ENCODE results near the gene HES1.

Gene HES1

DNA sequence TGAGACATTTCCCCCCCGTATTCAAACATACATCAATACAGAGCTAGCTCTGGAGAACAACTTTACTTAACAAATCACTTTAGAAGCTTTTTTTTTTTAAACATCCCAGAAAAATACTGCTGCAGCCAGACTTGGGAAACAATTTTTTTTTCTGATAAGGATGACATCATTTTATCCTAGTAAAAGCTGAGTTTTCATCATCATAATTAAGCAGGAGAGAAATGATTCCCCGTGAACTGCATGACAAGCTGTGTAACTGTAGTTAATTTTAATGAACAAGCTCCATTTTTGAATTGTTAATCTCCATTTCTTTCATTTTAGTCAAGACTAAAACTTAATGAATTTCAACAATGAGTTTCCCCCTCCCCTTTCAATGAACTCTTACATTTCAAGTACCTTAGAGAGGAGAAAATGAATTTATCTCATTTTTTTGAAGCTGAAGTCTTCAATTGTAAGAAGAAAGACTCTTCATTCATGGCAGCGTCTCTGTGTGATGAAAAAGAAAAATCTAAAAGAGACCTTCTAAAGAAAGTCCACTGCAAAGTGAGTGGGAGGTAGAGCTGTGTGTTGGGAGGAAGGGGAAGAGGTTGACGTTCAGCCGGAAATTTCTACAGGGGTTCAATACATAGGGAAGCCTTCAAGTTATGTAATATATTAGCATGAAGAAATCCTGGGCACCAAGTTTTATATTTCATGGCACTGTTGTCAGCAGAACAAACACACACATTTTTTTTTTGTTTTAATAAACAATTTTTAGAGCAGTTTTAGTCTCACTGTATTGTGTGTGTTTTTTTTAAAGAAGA is 31.7 kb downstream of the HES1 start:
- no peak for DNase-seq (ENCODE audit: low read depth)

DNA sequence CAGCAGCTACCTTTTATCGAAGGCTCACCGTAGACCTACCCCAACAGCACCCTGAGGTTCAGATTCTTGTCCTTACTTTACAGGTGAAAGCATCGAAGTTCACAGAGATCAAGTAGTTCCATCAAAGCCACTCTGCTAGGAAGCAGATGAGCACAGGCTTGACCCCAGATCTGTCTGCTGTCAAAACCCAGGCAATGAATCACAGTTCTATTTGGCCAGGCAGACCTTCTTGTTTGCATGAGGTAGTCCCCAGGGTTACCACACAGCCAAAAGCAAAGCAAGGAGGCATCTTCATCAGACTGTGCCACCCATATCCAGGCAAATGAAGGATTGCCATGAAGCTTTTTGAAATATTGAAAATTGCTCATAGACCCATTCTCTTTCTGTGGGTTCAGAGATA is 33.0 kb downstream of the HES1 start:
- DNase-seq (ENCODE audit: low read depth), result no peak

DNA sequence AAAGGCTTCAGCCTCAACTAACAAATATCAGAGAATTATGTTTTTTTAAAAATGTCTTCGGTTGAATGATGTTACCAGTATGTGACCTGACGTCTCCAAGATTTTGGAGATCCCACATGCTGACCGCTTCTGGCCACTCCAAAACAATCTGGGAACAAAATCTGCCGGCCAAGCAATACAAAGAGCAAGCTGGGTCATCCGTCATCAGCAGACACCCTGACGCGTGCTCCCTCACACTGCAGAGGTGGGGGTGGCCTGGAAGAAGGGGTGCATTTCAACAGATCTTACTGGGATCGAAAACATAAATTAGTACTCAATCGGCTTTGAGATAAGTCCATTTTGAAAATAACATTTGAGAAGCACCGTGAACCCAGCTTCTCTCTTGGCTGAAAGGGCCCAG is 33.6 kb downstream of the HES1 start:
- DNase-seq (ENCODE audit: low read depth), result no peak

DNA sequence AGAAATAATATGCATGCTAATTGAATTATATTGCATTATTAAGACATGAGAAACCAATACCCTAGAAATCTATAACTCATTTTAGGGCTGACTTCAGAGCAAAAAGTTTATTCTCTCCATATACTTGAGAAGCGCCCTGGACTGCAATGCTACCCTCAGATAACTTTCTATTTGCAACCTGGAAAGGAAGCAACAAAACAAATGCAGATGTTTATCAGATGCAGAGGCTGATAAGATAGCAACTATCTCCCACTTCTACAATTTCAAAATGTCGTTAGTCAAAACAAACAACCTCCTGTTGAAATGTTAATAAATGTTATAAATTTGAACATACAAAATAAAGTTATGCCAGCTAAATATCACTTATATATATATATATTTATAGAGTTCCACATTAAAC is 34.8 kb downstream of the HES1 start:
- no peak for DNase-seq (ENCODE audit: low read depth)

DNA sequence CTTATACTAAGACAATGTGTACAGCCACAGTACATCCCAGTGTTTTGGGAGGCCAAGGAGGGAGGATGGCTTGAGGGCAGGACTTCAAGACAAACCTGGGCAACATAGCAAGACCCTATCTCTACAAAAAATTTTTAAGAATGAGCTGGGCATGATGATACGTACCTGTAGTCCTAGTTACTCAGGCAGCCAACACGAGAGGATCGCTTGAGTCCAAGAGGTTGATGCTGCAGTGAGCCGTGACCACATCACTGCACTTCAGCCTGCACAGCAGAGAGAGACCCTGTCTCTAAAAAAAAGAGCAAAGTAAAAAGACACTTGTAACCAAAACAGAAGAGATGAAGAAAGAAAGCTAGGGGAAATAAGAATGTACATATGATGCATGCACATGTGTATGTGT is 38.5 kb downstream of the HES1 start:
- DNase-seq (ENCODE audit: low read depth), result no peak

DNA sequence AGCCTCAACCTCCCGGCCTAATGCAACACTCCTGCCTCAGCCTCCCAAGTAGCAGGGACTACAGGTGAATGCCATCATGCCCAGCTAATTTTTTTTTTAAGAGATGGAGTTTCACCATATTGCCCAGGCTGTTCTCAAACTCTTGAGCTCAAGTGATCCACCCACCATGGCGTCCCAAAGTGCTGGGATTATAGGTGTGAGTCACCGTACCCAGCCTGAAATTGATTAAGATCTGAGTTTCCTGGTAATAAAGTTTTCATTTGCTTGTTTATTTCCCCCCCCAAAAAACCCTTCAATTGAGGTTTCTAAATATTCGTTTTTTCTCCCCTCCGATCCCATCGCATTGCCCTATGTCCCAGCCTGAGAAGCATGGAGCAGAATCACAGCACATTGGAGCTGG is 39.0 kb downstream of the HES1 start:
- DNase-seq (ENCODE audit: low read depth), result no peak

DNA sequence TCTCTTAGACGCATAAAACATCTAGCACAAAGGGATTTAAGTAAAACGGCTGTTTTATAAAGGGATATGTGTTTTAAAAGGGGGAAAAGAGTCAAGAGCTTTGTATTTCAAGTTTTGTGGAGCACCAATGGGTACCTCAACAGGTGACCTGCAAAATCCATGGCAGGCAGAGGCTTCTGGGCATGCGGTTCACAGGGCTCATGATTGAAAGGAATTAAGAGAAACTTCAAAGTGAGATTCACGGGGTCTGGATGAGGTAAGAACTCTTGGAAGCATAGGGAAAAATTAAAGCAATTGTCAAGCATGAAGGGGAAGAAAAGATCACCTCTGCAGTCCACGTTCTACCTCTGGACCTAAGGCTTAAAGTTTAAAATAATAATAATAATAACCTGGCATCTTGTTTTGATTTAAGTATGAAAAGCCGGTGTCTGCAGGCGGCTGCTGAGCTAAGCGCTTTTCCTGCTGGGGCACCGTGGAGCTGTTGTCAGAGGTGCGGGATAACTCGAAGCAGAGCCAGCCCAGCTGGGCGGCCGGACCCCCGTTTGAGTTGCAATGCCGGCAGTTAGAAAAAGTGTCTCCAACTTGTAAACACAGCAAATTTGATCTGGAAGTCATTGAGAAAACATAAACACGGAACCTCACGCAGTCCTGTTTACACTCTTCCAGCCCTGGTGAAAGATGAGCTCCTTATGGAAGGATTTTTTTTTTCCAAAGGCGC is 40.5 kb downstream of the HES1 start:
- no peak for DNase-seq (ENCODE audit: low read depth)

DNA sequence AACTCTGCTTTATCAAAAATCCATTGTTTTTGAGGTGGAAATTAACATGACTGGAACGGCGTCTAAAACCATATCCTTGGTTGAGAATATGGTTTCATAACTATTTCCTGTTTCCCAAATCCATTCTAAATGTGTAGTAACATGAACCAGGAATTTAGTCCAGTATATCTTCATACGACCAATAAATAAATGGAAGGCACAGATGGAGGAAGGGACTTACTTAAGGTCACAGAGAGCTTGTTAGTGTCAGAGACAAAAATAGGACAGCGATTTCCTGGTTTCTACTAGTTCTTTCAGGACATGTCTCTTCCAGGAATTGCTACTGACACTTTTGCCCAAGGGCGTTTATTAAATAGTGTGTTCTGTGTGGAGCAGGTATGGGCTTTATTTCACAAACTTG is 41.2 kb downstream of the HES1 start:
- DNase-seq (ENCODE audit: low read depth), result no peak

DNA sequence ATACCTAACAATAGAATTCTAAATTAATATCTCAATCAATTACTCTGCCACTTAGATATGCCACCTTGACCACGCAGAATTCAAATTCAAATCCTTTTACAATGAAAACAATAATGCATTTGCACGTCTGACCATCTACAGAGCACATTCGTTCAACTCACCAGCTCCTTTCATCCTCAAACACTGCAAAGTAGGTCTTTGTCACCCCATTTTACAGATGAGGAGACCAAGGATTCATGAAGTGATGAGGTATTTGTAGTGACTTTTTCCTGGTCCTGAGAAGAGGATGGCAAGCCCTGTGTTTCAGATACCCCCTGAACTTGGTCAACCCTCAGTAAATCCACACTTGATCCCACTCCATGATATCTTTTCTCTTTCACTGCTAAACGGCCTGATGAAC is 42.2 kb downstream of the HES1 start:
- no peak for DNase-seq (ENCODE audit: low read depth)

DNA sequence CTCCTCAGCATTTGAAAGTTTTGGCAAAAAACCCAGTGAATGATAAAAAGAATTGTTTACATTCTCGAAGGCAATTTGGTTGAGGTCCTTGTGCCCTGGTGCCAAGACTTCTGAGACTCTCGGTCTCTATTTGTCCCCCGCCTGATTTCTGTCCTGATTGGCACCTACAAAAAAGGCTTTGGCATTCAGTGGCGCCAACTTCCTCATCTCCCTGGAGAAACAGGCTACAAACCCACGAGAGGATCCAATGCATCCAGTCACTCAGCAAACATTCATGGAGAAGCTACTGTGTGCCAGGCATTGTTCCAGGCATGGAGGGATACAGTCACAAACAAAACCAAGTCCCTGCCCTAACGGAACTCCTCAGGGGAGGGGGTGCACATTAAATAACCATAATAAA is 42.7 kb downstream of the HES1 start:
- no peak for DNase-seq (ENCODE audit: low read depth)

DNA sequence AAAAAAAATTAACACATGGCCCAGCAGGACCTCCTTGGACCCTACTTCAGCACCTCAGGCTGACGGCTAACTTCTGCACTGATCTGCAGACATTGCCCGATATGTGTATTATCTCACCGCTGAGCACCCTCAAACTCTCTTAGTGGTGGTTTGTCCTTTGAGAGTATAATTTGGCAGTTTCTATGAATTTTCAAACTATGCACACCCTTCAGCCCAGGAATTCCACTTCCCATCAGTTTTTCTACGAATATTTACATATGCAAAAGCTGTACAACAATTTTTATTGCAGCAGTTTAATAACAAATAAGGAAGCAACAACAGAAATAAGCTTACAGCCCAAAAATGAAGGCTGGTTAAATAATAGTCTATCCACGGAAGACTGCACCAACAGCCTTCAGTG is 44.6 kb downstream of the HES1 start:
- DNase-seq (ENCODE audit: low read depth), result no peak

DNA sequence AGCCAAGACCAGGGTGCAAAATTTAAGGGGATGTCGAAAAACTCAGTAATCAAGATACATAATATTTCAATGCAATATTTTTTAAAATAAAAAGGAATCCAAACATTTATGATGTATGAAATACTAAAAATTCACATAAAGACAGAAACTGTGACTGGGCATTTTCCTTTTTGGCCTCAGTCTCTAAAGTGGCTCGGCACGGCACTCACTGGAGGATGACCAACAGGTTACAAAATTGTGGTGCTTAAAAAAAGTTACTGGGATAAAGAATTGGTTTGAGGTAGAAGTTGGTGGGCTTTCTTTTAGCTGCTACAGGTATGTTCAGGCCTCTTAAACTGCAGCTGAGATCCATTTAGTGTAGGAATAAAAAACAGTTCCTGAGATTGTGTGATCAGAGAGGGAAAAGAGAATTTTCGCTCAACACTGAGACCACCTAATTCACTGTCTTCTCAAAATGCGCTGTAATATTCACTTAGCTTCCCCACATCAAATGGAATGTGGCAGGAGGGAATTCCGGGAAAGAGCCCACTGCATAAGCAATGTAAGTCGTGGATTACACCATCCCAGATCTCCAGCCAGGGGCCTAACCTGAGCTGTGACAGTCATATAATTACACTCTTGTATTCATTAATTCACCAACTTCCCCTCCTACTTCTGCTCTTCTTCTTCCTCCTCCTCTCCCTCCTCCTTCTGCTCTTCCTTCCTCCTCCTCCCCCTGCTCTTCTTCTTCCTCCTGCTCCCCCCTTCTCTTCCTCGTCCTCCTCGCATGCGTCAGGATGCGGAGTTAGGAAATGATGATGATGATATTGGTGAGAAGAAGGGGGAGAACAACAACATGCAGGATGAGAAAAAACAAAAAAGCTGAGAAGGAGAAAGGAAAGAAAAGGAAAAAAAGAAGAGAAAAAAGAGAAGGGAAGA is 45.9 kb downstream of the HES1 start:
- no peak for DNase-seq (ENCODE audit: low read depth)

DNA sequence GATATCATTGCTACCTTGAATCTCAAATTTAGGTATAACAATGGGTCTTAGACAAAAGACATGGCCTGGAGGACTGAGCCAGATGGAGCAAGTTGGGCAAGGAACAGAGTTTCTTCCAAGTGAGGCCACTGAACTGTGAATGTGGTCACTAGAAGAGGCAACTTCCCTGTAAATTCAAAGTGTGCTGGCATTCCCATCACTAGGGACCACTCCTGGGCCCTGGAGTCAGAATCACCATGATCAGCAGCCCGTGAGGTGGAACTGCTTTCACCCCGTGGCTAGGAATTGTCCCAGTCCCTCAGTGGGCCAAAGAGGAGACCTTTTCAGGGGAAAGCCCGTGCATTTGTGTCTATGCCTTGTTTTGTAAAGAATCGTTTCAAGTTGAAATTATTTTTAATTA is 47.3 kb downstream of the HES1 start:
- no peak for DNase-seq (ENCODE audit: low read depth)

DNA sequence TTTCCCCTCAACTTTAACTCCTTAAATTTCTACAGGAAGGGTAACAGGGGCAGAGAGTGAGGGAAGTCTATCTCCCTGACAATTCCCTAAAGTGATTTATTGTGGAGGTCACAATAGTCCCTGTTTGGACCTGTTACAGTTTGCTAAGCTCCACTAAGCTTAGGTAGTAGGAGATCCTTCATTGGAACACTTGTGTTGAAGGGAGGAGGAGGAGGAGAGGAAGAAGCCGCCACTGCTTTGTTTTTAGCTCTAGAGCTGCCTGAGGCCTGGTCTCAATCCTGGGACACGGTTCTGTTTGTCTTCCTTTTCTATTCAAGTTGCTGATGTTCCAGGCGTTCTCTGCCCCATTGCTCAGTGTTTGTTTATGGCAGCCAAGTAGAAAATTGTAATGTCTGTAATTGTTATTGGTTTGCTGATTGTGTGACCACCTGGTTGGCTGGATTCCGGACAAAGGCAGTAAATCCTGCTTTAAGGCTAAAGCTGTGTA is 48.4 kb downstream of the HES1 start:
- no peak for DNase-seq (ENCODE audit: low read depth)

DNA sequence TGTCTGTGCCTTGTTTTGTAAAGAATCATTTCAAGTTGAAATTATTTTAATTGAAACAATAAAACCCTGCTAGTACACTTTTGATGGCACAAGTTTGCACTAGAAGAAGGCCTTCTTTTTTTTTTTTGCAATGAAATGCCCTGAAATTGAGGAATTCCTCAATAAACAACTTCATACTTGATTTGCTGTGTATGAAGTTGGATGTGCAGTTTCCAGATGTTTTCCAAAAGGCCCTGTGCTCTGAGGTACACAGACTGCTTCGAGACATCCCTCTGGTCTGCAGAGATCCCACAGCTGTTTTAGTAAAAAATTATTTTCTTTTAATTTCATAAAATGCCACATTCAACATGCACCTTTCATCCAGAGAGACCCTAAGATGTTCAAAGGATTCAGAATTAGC is 48.9 kb downstream of the HES1 start:
- no peak for DNase-seq (ENCODE audit: low read depth)

DNA sequence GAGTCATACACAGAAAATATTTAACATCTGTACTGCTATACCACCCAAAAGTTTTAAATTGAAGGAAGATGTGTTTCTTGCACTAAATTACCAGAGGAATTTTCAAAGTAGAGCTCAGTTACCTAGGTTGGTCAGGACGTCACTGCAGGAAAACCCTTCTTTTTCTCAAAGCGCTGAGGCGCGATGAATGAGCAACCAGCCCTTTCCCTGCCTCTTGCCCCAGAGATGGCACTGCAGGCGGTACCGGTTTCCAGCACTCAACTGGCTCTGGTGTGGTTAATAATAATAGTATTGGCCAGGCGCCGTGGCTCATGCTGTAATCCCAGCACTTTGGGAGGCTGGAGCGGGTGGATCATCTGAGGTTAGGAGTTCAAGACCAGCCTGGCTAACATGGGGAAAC is 49.3 kb downstream of the HES1 start:
- no peak for DNase-seq (ENCODE audit: low read depth)

DNA sequence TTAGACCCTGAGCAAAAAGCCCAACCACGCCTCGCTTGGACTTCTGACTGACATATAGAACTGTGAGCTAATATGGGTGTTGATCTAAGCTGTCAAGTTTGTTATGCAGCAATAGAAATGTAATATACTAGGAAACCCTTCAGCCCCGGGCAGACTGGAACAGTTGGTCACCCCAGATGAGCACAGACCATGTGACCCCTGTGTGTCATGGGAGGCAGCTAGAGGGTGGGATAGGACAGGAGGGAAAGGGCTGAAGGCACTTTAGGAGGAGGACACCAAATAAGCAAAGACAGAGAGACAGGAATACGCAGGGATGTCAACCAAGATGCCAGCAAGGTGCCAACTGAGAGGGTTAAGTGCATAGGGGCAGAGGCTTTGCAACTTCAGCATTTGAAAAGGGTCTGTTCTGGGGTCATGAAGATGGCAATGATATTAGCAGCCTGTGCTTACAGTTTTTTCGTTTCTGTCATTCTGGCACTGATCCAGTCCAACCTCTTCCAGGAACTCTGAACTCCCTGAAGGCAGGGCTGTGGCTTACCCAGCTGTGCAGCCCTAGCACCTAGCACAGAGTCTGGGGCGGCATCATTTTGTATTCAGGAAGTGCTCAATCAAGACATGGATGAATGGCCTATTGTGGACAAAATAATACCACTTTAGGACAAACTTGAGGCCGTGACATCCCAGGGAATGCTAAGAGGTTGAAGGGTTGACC is 51.4 kb downstream of the HES1 start:
- no peak for DNase-seq (ENCODE audit: low read depth)

Measured in activated T-helper 9 cell treated with anti-CD3 and anti-CD28 coated beads, Interleukin-2, amount 50 U/mL, for 16 hours (primary cell).